NCI-H345 (cell line): ENCODE data around the gene PCBP3.
"Not testable (repeated sequence)": the region's sequence is repeated elsewhere in the genome, so short reads cannot be mapped to it uniquely, and the experiment has no call there.

Experiments
- DNase-seq: peaks from one replicate; lab custom pipeline; 2025; lab: John Stamatoyannopoulos, UW

Gene PCBP3

GRCh38 chr21:45788198-45788597, 144.7 kb downstream of the PCBP3 start:
- DNase-seq = no peak

GRCh38 chr21:45788637-45789506, 145.3 kb downstream of the PCBP3 start:
- DNase-seq = no peak

- no peak for DNase-seq
Observed at GRCh38 chr21:45790427-45790826, 146.9 kb downstream of the PCBP3 start.

GRCh38 chr21:45791562-45792418, 148.3 kb downstream of the PCBP3 start:
- DNase-seq = no peak

- no peak for DNase-seq
Observed at GRCh38 chr21:45792682-45793383, 149.3 kb downstream of the PCBP3 start.

GRCh38 chr21:45794027-45794426, 150.5 kb downstream of the PCBP3 start:
- DNase-seq = no peak

- DNase-seq = no peak
Observed at GRCh38 chr21:45796003-45796402, 152.5 kb downstream of the PCBP3 start.

- no peak for DNase-seq
Observed at GRCh38 chr21:45797338-45797737, 153.8 kb downstream of the PCBP3 start.

- no peak for DNase-seq
Observed at GRCh38 chr21:45799765-45800338, 156.3 kb downstream of the PCBP3 start.

- DNase-seq = no peak
Observed at GRCh38 chr21:45800339-45801080, 157.0 kb downstream of the PCBP3 start.

- DNase-seq = no peak
Observed at GRCh38 chr21:45801129-45801964, 157.8 kb downstream of the PCBP3 start.

- DNase-seq = no peak
Observed at GRCh38 chr21:45801989-45802388, 158.5 kb downstream of the PCBP3 start.

GRCh38 chr21:45802425-45802824, 158.9 kb downstream of the PCBP3 start:
- no peak for DNase-seq

GRCh38 chr21:45802956-45803617, 159.6 kb downstream of the PCBP3 start:
- DNase-seq = no peak

GRCh38 chr21:45803618-45804340, 160.3 kb downstream of the PCBP3 start:
- DNase-seq = no peak

GRCh38 chr21:45804809-45805313, 161.3 kb downstream of the PCBP3 start:
- no peak for DNase-seq

- no peak for DNase-seq
Observed at GRCh38 chr21:45805321-45805720, 161.8 kb downstream of the PCBP3 start.

GRCh38 chr21:45806042-45806441, 162.5 kb downstream of the PCBP3 start:
- no peak for DNase-seq

- not testable (repeated sequence) for DNase-seq
Observed at GRCh38 chr21:45808663-45809062, 165.1 kb downstream of the PCBP3 start.
